ENCODE measurements around the gene PPP2R2C.

Gene PPP2R2C

GRCh38 chr4:6501171-6501570, 28.8 kb upstream of the PPP2R2C start:
- Histone ChIP-seq H3K4me3 (no peak overlapping the region), H3K36me3 (replicated peaks) (no peaks in the 10 kb centered on the region), H3K27me3 (ENCODE audit: low read depth) (peaks cover 31% of the 10 kb centered on the region), H3K4me1 (no peaks in the 10 kb centered on the region), H3K9me3 (peaks cover 4% of the 10 kb centered on the region; the same call in 1 of the 2 replicates)
- in situ Hi-C loops (cut with MboI; ENCODE audit: low sequenced_read_pairs): no loop called here
- DNase-seq (ENCODE audit: low spot score in 2 of 2): no peak

- DNase-seq (ENCODE audit: low spot score in 2 of 2): no peak
- H3K4me1 ChIP-seq: no peaks in the 10 kb centered on the region
- no peak overlapping the region for H3K4me3 ChIP-seq
- H3K36me3 ChIP-seq (replicated peaks): no peaks in the 10 kb centered on the region
- H3K9me3 ChIP-seq: peaks cover 4% of the 10 kb centered on the region; the same call in 1 of the 2 replicates
- H3K27me3 ChIP-seq (ENCODE audit: low read depth): peaks cover 31% of the 10 kb centered on the region
- in situ Hi-C loops (cut with MboI; ENCODE audit: low sequenced_read_pairs): no loop called here
These were observed 28.2 kb upstream of the PPP2R2C start for GRCh38 chr4:6500481-6501140.

- in situ Hi-C loops (cut with MboI; ENCODE audit: low sequenced_read_pairs): no loop called here
- Histone ChIP-seq H3K36me3 (replicated peaks) (no peaks in the 10 kb centered on the region), H3K27me3 (ENCODE audit: low read depth) (peaks cover 31% of the 10 kb centered on the region), H3K9me3 (no peaks in the 10 kb centered on the region; the same call in 1 of the 2 replicates), H3K4me3 (no peak overlapping the region), H3K4me1 (no peaks in the 10 kb centered on the region)
- DNase-seq (ENCODE audit: low spot score in 2 of 2): no peak
These were observed 26.8 kb upstream of the PPP2R2C start for GRCh38 chr4:6499238-6499600.

- Histone ChIP-seq H3K9me3 (no peaks in the 10 kb centered on the region), H3K4me1 (peaks cover 2% of the 10 kb centered on the region; the same call in 1 of the 2 replicates), H3K4me3 (no peak overlapping the region), H3K27me3 (ENCODE audit: low read depth) (peaks cover 31% of the 10 kb centered on the region), H3K36me3 (replicated peaks) (no peaks in the 10 kb centered on the region)
- DNase-seq (ENCODE audit: low spot score in 2 of 2): no peak
- in situ Hi-C loops (cut with MboI; ENCODE audit: low sequenced_read_pairs): no loop called here
These were observed 26.3 kb upstream of the PPP2R2C start for GRCh38 chr4:6498511-6499237.

GRCh38 chr4:6497796-6498195, 25.4 kb upstream of the PPP2R2C start:
- no peak overlapping the region for H3K4me3 ChIP-seq
- peaks cover 3% of the 10 kb centered on the region; the same call in 1 of the 2 replicates for H3K4me1 ChIP-seq
- in situ Hi-C loops (cut with MboI; ENCODE audit: low sequenced_read_pairs): no loop called here
- H3K9me3 ChIP-seq: no peaks in the 10 kb centered on the region
- DNase-seq (ENCODE audit: low spot score in 2 of 2): no peak
- H3K27me3 ChIP-seq (ENCODE audit: low read depth): peaks cover 31% of the 10 kb centered on the region
- H3K36me3 ChIP-seq (replicated peaks): no peaks in the 10 kb centered on the region

- no peak overlapping the region for H3K4me3 ChIP-seq
- peaks cover 24% of the 10 kb centered on the region for H3K27me3 ChIP-seq (ENCODE audit: low read depth)
- no peaks in the 10 kb centered on the region for H3K9me3 ChIP-seq
- in situ Hi-C loops (cut with MboI; ENCODE audit: low sequenced_read_pairs): no loop called here
- H3K4me1 ChIP-seq: peaks cover 3% of the 10 kb centered on the region; the same call in 1 of the 2 replicates
- H3K36me3 ChIP-seq (replicated peaks): no peaks in the 10 kb centered on the region
- DNase-seq (ENCODE audit: low spot score in 2 of 2): no peak
These were observed 23.3 kb upstream of the PPP2R2C start for GRCh38 chr4:6495736-6496135.

GRCh38 chr4:6495296-6495590, 22.8 kb upstream of the PPP2R2C start:
- Histone ChIP-seq H3K4me1 (peaks cover 3% of the 10 kb centered on the region; the same call in 1 of the 2 replicates), H3K27me3 (ENCODE audit: low read depth) (peaks cover 20% of the 10 kb centered on the region), H3K9me3 (no peaks in the 10 kb centered on the region), H3K36me3 (replicated peaks) (no peaks in the 10 kb centered on the region), H3K4me3 (no peak overlapping the region)
- in situ Hi-C loops (cut with MboI; ENCODE audit: low sequenced_read_pairs): no loop called here
- no peak for DNase-seq (ENCODE audit: low spot score in 2 of 2)

- H3K4me1 ChIP-seq: peaks cover 3% of the 10 kb centered on the region; the same call in 1 of the 2 replicates
- H3K36me3 ChIP-seq (replicated peaks): no peaks in the 10 kb centered on the region
- no peak for DNase-seq (ENCODE audit: low spot score in 2 of 2)
- H3K4me3 ChIP-seq: no peak overlapping the region
- peaks cover 14% of the 10 kb centered on the region for H3K27me3 ChIP-seq (ENCODE audit: low read depth)
- no peaks in the 10 kb centered on the region for H3K9me3 ChIP-seq
- in situ Hi-C loops (cut with MboI; ENCODE audit: low sequenced_read_pairs): no loop called here
These were observed 22.2 kb upstream of the PPP2R2C start for GRCh38 chr4:6494431-6495295.

GRCh38 chr4:6493658-6494304, 21.4 kb upstream of the PPP2R2C start:
- Histone ChIP-seq H3K4me3 (no peak overlapping the region), H3K27me3 (ENCODE audit: low read depth) (peaks cover 10% of the 10 kb centered on the region), H3K9me3 (no peaks in the 10 kb centered on the region), H3K36me3 (replicated peaks) (no peaks in the 10 kb centered on the region), H3K4me1 (peaks cover 3% of the 10 kb centered on the region; the same call in 1 of the 2 replicates)
- peak; percentile 19 to 57 for DNase-seq (ENCODE audit: low spot score in 2 of 2)
- in situ Hi-C loops (cut with MboI; ENCODE audit: low sequenced_read_pairs): no loop called here

- peaks cover 5% of the 10 kb centered on the region for H3K27me3 ChIP-seq (ENCODE audit: low read depth)
- no peaks in the 10 kb centered on the region for H3K36me3 ChIP-seq (replicated peaks)
- H3K9me3 ChIP-seq: no peaks in the 10 kb centered on the region
- no peak for DNase-seq (ENCODE audit: low spot score in 2 of 2)
- in situ Hi-C loops (cut with MboI; ENCODE audit: low sequenced_read_pairs): no loop called here
- H3K4me3 ChIP-seq: no peak overlapping the region
- peaks cover 3% of the 10 kb centered on the region; the same call in 1 of the 2 replicates for H3K4me1 ChIP-seq
These were observed 20.6 kb upstream of the PPP2R2C start for GRCh38 chr4:6492861-6493657.

- Histone ChIP-seq H3K4me1 (peaks cover 3% of the 10 kb centered on the region; the same call in 1 of the 2 replicates), H3K9me3 (no peaks in the 10 kb centered on the region), H3K4me3 (no peak overlapping the region), H3K36me3 (replicated peaks) (no peaks in the 10 kb centered on the region), H3K27me3 (ENCODE audit: low read depth) (no peaks in the 10 kb centered on the region)
- no peak for DNase-seq (ENCODE audit: low spot score in 2 of 2)
- in situ Hi-C loops (cut with MboI; ENCODE audit: low sequenced_read_pairs): no loop called here
These were observed 19.7 kb upstream of the PPP2R2C start for GRCh38 chr4:6492027-6492590.

GRCh38 chr4:6491235-6491634, 18.8 kb upstream of the PPP2R2C start:
- Histone ChIP-seq H3K36me3 (replicated peaks) (no peaks in the 10 kb centered on the region), H3K27me3 (ENCODE audit: low read depth) (peaks cover 3% of the 10 kb centered on the region; the same call in 1 of the 2 replicates), H3K4me1 (peaks cover 3% of the 10 kb centered on the region; the same call in 1 of the 2 replicates), H3K4me3 (no peak overlapping the region), H3K9me3 (no peaks in the 10 kb centered on the region)
- in situ Hi-C loops (cut with MboI; ENCODE audit: low sequenced_read_pairs): no loop called here
- no peak for DNase-seq (ENCODE audit: low spot score in 2 of 2)

All from HAP-1 (cell line).